GM19372 (cell line): ENCODE data around the gene KIRREL3.
"Not testable (repeated sequence)": the region's sequence is repeated elsewhere in the genome, so short reads cannot be mapped to it uniquely, and the experiment has no call there.

ENCODE experiments used
- ATAC-seq: cut with Tn5 transposase; IDR thresholded peaks from one replicate; pipeline ENCODE4 v1.9.1; 2021; ENCODE audit warnings: mild to moderate bottlenecking, low read depth, moderate library complexity; ENCODE audit not compliant: unreplicated experiment

KIRREL3 gene

DNA sequence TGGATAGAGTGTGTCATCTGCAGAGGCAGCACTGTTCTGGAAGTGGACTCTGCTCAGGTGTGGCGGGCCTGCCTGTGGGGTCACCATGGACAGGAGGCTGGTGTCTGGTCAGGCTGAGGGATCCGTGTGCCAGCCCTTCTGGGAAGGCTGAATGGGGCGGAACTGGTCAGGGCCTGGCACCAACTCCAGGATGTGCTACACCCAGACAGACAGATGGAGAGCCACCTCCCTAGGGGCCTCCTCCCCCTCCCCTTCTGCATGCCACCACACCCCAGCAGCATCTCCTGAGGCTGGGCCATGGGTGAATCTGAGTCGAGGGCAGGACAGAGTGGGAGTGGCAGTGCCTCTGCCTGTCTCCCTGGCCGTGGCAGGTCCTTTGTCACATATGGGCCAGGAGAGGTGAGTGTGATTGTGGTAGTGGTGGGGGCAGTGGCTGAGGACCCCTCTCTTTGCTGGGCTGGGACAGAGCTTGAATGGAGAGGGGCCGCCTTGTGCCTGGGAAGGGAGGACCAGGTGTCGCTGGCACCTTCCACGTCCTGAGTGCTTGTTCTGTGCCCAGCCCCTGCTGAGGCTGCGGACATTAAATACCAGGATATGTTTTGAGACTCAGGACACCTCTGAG is 616.0 kb downstream of the KIRREL3 start:
- ATAC-seq = no peak

DNA sequence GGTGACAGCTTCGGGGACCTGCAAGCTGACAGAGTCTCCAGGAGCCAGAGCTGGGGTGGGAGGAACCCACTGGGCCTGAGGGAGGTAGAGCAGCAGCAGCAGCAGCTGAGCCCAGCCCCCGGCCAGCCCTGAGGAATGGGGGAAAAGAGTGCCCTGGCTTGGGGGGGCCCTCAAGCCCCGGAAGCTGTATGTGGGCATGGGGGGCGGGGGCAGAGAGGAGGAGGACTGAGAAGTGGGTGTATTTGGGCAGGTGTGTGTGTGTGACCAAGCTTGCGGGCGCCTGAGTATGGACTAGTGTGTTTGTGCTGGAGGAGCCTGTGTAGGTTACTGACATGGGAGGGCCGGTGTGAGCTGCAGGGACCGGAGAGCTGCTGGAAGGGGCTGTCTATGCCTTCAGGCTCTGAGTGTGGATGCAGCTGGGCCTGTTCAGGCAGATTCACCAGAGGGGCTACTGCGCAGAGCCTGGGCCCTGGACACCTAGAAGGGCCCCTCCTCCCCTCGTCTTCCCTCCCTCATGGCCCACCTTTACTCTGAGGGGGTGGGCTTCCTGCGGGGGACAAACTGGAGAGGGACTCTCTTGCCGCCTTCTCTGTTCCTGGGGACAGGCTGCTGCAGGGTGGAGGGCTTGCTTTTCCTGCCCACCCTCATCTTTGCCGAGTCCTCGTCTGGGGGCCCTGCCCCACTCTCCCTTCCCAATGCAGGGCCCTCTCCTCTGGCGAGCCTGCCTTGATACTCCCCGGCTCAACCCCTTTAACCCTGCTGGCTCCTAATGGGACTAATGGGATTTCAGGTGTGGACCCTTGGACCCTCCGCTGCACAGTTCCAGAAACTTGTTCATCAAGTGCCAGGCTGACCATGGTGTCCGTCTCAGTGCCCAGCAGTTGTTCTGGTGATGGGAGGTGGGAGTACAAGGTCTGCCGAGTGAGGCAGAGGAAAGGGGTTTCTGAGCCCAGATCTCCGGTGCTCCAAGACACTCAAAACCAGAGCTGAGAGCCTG is 616.9 kb downstream of the KIRREL3 start:
- no peak for ATAC-seq

DNA sequence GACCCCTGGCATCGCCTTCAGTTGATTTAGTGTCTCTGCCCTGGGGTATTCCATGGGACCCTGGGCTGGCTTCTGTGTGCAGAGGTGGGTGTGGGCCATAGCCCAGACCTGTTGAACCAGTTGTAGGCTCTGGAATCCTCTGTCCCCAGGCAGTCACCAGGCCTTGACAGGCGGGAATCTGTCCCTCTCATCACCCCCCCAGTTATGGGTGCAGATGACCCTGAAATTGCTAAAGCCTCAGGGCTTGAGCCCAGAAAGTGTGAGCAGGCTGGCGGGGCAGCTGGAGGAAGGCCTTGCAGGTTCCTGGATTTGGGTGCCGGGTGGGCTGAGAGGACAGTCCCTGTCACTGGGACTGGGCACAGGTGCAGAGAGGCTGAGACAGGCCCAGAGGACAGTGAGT is 617.9 kb downstream of the KIRREL3 start:
- ATAC-seq = not testable (repeated sequence)

DNA sequence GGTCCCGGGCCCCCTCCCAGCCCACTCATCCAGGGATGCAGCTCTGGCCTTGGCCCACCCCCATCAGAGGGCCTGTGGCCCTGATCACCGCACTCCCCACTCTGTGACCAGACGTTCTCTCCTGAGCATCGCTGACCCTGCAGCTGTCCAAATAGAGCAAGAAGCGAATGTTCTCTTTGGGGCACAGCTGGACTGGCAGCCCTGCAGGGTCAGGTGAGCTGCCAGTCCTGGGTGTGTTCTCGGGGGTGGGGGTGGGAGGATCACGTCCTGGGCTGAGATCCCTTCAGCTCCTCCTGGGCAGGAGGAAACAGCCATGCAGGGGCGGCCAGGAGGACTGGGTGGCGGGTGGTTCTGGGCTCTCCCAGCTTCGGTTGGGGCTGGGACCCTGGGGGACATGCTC is 618.6 kb downstream of the KIRREL3 start:
- ATAC-seq = not testable (repeated sequence)

DNA sequence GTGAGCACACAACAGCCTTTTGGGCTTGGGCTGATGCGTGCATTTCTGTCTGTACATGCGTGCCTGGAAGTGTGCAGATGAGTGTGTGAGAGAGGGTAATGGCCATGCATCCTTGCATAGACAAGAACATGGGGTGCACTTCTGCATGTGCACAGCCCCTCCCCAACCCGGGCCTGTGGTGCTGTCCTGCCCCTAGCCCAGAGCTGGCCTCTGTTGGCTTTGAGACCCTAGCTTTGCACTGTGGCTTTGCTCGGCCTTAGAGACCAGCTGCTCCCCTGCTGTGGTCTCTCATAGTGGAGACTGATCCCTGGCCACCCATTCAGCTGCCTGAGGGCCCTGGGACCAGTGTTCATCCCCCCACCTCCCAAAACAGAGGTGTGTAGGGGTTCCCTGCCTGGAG is 619.7 kb downstream of the KIRREL3 start:
- ATAC-seq = no peak

DNA sequence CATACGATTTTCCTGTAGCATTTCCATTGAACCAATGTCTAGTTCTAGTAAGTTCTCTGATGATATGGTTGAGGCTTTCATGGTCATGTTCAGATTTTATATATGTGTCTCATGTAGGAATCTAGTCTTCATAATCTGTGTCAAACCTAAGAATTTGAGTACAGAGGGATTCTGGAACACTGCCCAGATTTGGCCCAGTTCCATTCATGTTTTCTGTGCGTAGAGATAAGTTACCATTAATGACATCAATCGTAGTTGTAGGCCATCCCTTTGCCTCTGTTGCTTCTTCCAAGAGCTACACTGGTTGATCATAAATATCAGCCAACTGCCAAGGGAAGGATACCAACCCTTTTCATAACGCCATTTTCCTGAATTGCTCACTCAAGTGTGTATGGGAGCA is 621.8 kb downstream of the KIRREL3 start:
- ATAC-seq = no peak

DNA sequence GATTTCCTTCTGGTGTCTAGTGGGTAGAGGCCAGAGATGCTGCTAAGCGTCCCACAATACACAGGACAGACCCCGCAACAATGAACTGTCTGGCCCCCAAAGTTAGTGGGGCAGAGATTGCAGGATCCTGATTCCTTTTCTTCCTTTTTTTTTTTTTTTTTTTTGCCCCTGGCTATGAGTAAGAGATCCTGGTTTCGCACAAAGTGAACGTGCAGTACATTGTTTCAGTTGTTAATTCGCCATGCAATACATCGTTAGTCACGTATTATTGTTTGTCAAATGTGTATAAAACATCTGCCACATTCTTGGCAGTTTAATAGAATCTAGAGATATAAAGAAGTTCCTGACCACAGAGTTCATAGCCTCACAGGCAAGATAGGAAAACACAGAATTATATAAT is 624.8 kb downstream of the KIRREL3 start:
- no peak for ATAC-seq

DNA sequence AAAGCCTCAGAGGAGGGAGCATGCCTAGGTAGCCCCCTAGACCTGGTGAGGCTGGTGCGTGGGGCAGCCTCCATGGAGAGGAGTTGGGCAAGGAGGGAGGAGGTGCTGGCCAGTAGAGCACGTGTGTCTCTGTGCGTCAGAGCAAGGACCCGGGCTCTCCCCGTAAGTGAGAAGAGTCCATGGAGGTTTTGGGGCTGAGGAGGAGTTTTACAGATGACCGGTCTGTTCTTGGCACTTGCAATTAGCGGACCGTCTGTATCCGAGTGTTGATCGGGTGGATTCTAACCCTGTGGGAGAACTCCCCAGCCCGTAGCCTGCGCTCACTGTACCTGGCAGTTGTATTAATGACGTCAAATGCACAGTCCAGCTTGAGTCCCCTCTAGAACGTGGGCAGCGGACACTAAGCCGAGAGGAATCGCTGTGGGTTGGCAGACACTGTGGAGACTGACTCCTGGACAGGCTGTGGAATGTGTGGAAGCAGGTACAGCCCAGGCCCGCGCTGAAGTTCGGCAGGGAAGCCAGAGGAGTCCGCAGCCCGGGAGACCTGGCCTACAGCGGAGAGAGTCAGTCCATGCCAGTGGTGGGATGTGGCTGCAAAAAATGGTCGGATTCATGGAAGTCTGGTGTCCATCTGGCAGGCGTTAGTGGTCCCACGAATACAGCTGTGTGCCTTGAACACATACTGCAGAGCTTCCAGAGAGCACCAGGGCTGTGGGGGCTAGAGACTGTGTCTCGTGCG is 625.8 kb downstream of the KIRREL3 start:
- ATAC-seq = not testable (repeated sequence)

DNA sequence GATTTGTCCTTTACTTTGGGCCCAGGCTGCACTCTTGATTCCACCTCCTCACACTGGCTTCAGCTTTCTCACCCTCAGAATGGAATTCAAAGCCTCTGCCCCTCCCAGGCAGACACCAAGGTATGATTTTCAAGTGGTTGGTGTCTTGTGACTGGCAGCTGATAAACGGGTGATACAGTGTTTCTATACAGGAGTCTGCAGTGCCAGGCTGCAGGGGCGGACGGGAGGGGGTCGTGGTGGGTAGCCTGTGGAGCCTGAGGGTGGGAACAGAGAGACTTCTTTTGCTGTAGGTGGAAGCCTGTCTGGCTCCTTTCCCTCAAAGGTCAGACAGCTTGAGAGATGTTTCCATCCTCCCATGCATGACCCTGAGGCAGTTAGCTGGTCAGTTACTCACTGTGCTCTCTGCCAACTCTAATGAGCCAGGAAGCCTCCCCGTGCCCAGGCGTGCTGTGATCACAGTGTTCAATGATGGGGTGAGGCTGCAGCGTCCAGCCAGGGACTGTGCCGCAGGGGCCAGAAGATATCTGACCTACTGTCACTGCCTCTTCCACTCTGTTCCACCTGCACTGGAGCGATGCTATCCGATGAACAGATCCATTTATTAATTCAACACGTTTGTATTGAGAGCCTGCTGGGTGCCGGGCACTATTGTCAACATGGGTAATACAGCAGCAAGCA is 627.0 kb downstream of the KIRREL3 start:
- not testable (repeated sequence) for ATAC-seq
